Epithelial cell of proximal tubule (primary cell): ENCODE measurements around the gene ZNF665. TPM values are rescaled to one million over a fixed set of nuclear protein-coding genes. Genes with fewer than 3 reads are reported as not detected.
"Not testable (repeated sequence)": the region's sequence is repeated elsewhere in the genome, so short reads cannot be mapped to it uniquely, and the experiment has no call there.

Experiments
- DNase-seq: peaks from one replicate; pipeline ENCODE4 v3.0.0-alpha.2; 2011; ENCODE audit warnings: low read depth
- H3K4me3 ChIP-seq: 2 replicates; pipeline ENCODE4 v1.5.1; 2011; ENCODE audit warnings: low read depth, mild to moderate bottlenecking, low read length
- total RNA-seq: library from RNA; depleted of rRNA; stranded (reverse); fragments of >200 nt; gene quantifications from 2 replicates; pipeline ENCODE4 v1.2.3, GENCODE V29; 2015
- TF ChIP-seq, protein P1 (sequence below): conservative IDR thresholded peaks from 2 replicates; pipeline ENCODE4 v1.5.1; 2012; ENCODE audit warnings: low read depth, mild to moderate bottlenecking, low read length

ZNF665 gene
- 2.2 and 10.8 TPM in 2 replicates for total RNA-seq

GRCh38 chr19:53192771-53193534 lies at the start of gene ZNF665:
ZNF665 (minus strand) TSS chr19:53193358; CDS start chr19:53182898, 10,460 bp downstream.
- TF ChIP-seq, protein P1, sequence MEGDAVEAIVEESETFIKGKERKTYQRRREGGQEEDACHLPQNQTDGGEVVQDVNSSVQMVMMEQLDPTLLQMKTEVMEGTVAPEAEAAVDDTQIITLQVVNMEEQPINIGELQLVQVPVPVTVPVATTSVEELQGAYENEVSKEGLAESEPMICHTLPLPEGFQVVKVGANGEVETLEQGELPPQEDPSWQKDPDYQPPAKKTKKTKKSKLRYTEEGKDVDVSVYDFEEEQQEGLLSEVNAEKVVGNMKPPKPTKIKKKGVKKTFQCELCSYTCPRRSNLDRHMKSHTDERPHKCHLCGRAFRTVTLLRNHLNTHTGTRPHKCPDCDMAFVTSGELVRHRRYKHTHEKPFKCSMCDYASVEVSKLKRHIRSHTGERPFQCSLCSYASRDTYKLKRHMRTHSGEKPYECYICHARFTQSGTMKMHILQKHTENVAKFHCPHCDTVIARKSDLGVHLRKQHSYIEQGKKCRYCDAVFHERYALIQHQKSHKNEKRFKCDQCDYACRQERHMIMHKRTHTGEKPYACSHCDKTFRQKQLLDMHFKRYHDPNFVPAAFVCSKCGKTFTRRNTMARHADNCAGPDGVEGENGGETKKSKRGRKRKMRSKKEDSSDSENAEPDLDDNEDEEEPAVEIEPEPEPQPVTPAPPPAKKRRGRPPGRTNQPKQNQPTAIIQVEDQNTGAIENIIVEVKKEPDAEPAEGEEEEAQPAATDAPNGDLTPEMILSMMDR = no peak
- H3K4me3 ChIP-seq = peak within 1 kb of the TSS; percentile 92
- no peak for DNase-seq

DNA sequence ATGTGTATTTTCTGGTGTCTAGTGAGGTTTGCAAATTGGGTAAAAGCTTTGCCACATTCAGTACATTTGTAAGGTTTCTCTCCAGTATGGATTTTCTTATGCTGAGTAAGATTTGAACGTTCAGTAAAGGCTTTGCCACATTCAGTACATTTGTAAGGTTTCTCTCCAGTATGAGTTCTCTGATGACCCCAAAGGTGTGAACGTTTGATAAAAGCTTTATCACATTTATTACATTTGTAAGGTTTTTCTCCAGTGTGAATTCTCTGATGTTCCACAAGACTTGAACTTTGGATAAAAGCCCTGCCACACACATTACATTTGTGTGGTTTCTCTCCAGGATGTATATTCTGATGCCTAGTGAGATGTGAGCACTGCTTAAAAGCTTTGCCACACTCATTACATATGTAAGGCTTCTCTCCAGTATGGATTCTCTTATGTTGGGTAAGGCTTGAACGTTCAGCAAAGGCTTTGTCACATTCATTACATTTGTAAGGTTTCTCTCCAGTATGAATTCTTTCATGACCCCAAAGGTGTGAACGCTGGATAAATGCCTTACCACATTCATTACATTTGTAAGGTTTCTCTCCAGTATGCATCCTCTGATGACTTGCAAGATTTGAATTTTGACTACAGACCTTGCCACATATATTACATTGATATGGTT lies 44.1 kb upstream of the ZNF665 start:
- H3K4me3 ChIP-seq = no peak overlapping the region
- no peak for DNase-seq
- TF ChIP-seq, protein P1 = no peak

DNA sequence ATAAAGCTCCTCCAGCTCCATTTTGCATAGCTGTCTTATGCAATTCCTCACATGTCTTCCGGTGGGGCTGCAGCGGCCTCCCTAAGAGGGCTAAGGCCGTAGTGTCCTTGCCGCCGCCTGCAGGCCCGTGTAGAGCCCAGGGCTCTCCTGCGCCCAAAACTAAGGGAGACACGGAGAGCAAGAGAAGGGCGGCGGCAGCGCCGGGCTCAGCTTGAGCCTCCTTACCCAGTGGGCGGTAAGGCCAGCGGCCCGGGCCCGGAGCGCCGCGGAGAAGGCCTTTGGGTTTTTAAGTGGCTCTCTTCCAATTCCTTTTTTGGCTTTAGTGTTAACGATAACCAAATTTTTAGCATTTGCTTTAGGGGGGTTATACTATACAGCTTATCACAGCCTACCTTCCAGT lies 31.4 kb upstream of the ZNF665 start:
- H3K4me3 ChIP-seq = no peak overlapping the region
- TF ChIP-seq, protein P1 = no peak
- DNase-seq = no peak

GRCh38 chr19:53222716-53223115 lies 29.6 kb upstream of the ZNF665 start:
- not testable (repeated sequence) for DNase-seq, H3K4me3 ChIP-seq

- H3K4me3 ChIP-seq = no peak overlapping the region
- DNase-seq = no peak
- TF ChIP-seq, protein P1 = no peak
Measured at GRCh38 chr19:53212703-53213320, 19.7 kb upstream of the ZNF665 start.

- not testable (repeated sequence) for H3K4me3 ChIP-seq, DNase-seq
Measured at GRCh38 chr19:53211554-53211953, 18.4 kb upstream of the ZNF665 start.

- peak; percentile 29 for DNase-seq
- TF ChIP-seq, protein P1 = no peak
- peak overlapping the region; percentile 93 for H3K4me3 ChIP-seq
Measured at GRCh38 chr19:53196777-53197396, 3.7 kb upstream of the ZNF665 start.
